ENCODE measurements around the gene LONP1. TPM values are rescaled to one million over a fixed set of nuclear protein-coding genes. Genes with fewer than 3 reads are reported as not detected.
A peak's percentile ranks its signal among the peaks of the same experiment; 100 is the strongest.
"Not testable (repeated sequence)": the region's sequence is repeated elsewhere in the genome, so short reads cannot be mapped to it uniquely, and the experiment has no call there.

The LONP1 gene
- 10 to 100 TPM; 46.5 to 50.4 (median 47.9) TPM for polyA plus RNA-seq (ENCODE audit: insufficient read length in 3 of 3)

GRCh38 chr19:5719961-5720790, at the start of gene LONP1, which contains the start of gene CATSPERD:
Gene LONP1 (minus strand): TSS chr19:5720146. CDS start chr19:5720132, 14 bp downstream.
Gene CATSPERD (plus strand): TSS chr19:5720637. CDS start chr19:5720738, 101 bp downstream.
- DNase-seq (ENCODE audit: low read depth in 3 of 3, low spot score in 2 of 3): peak; percentile 98 to 99 (median 98)

- no peak for DNase-seq (ENCODE audit: low read depth in 3 of 3, low spot score in 2 of 3)
Observed at GRCh38 chr19:5767949-5768348, 48.0 kb upstream of the LONP1 start.

GRCh38 chr19:5765220-5765619, 45.3 kb upstream of the LONP1 start:
- no peak for DNase-seq (ENCODE audit: low read depth in 3 of 3, low spot score in 2 of 3)

GRCh38 chr19:5762608-5763217, 42.8 kb upstream of the LONP1 start:
- no peak for DNase-seq (ENCODE audit: low read depth in 3 of 3, low spot score in 2 of 3)

GRCh38 chr19:5753743-5754142, 33.8 kb upstream of the LONP1 start:
- DNase-seq (ENCODE audit: low read depth in 3 of 3, low spot score in 2 of 3): no peak

GRCh38 chr19:5751709-5752108, 31.8 kb upstream of the LONP1 start:
- no peak for DNase-seq (ENCODE audit: low read depth in 3 of 3, low spot score in 2 of 3)

- DNase-seq (ENCODE audit: low read depth in 3 of 3, low spot score in 2 of 3): no peak
Observed at GRCh38 chr19:5749505-5749904, 29.6 kb upstream of the LONP1 start.

GRCh38 chr19:5748920-5749319, 29.0 kb upstream of the LONP1 start:
- DNase-seq (ENCODE audit: low read depth in 3 of 3, low spot score in 2 of 3): not testable (repeated sequence)

- DNase-seq (ENCODE audit: low read depth in 3 of 3, low spot score in 2 of 3): not testable (repeated sequence)
Observed at GRCh38 chr19:5744999-5745398, 25.1 kb upstream of the LONP1 start.

- DNase-seq (ENCODE audit: low read depth in 3 of 3, low spot score in 2 of 3): no peak
Observed at GRCh38 chr19:5743630-5744029, 23.7 kb upstream of the LONP1 start.

GRCh38 chr19:5742051-5742450, 22.1 kb upstream of the LONP1 start:
- no peak for DNase-seq (ENCODE audit: low read depth in 3 of 3, low spot score in 2 of 3)

GRCh38 chr19:5738423-5738822, 18.5 kb upstream of the LONP1 start:
- DNase-seq (ENCODE audit: low read depth in 3 of 3, low spot score in 2 of 3): no peak

- DNase-seq (ENCODE audit: low read depth in 3 of 3, low spot score in 2 of 3): not testable (repeated sequence)
Observed at GRCh38 chr19:5733172-5733571, 13.2 kb upstream of the LONP1 start.

- DNase-seq (ENCODE audit: low read depth in 3 of 3, low spot score in 2 of 3): no peak
Observed at GRCh38 chr19:5727453-5728050, 7.6 kb upstream of the LONP1 start.

- DNase-seq (ENCODE audit: low read depth in 3 of 3, low spot score in 2 of 3): no peak
Observed at GRCh38 chr19:5719274-5719960, 529 bp downstream of the LONP1 start.

- DNase-seq (ENCODE audit: low read depth in 3 of 3, low spot score in 2 of 3): no peak
Observed at GRCh38 chr19:5718579-5719273, 1.2 kb downstream of the LONP1 start.

GRCh38 chr19:5718037-5718578, 1.8 kb downstream of the LONP1 start:
- no peak for DNase-seq (ENCODE audit: low read depth in 3 of 3, low spot score in 2 of 3)

GRCh38 chr19:5717215-5717935, 2.6 kb downstream of the LONP1 start:
- no peak for DNase-seq (ENCODE audit: low read depth in 3 of 3, low spot score in 2 of 3)

GRCh38 chr19:5714816-5715215, 5.1 kb downstream of the LONP1 start:
- no peak for DNase-seq (ENCODE audit: low read depth in 3 of 3, low spot score in 2 of 3)

Data from right renal cortex interstitium (tissue), 3 donors.